GM12878 (cell line): Measurements from ENCODE around the gene LRRC3C. TPM values are rescaled to one million over a fixed set of nuclear protein-coding genes. Genes with fewer than 3 reads are reported as not detected.

ENCODE experiments used
- ATAC-seq: fragments of 200-7000 bp; cut with Tn5 transposase; 3 replicates; pipeline ENCODE4 v1.9.1; 2020; ENCODE audit warnings: mild to moderate bottlenecking, moderate library complexity
- BruUV-seq: library from RNA; stranded (reverse); fragments of 400-500 nt; replicated peaks from 2 replicates; lab custom pipeline; 2021; lab: Mats Ljungman, UMichigan
- CTCF ChIA-PET: fragments of 300-600 bp; sonication (Branson Sonifier 250); formaldehyde crosslinking; extraction: SDS; loops from one replicate; lab custom pipeline; 2021; ENCODE audit warnings: inconsistent platforms; lab: Yijun Ruan, JAX
- POLR2A ChIA-PET: fragments of 350-600 bp; formaldehyde crosslinking; extraction: SDS; loops from one replicate; lab custom pipeline; 2021; ENCODE audit warnings: inconsistent platforms; lab: Charles Lee
- RAD21 ChIA-PET: fragments of 300-600 bp; sonication (Branson Sonifier 250); formaldehyde crosslinking; loops from one replicate; lab custom pipeline; 2023; ENCODE audit warnings: antibody characterized with exemption; ENCODE audit not compliant: unreplicated experiment; lab: Charles Lee
- SMC1A ChIA-PET: fragments of 300-600 bp; sonication (Branson Sonifier 250); formaldehyde crosslinking; loops from one replicate; lab custom pipeline; 2023; ENCODE audit not compliant: unreplicated experiment, uncharacterized antibody; lab: Charles Lee
- DNase-seq: peaks from one replicate; pipeline ENCODE4 v3.0.0-alpha.2; 2011; ENCODE audit warnings: low read depth, low spot score
- FAIRE-seq: peaks from 3 replicates; lab custom pipeline; 2011; peaks lifted over from hg19 to GRCh38; lab: Jason Lieb, UNC
- H2AFZ ChIP-seq: 2 replicates; pipeline ENCODE4 v1.6.0; 2011; ENCODE audit warnings: low read depth, low read length, control low read depth; ENCODE audit not compliant: control insufficient read depth
- H3K27ac ChIP-seq: 2 replicates; pipeline ENCODE4 v1.5.1; 2011; ENCODE audit warnings: control low read depth; ENCODE audit not compliant: control insufficient read depth, insufficient read depth
- H3K27me3 ChIP-seq, 2 experiments: replicated peaks in 1 of 2; 2 replicates each; pipeline versions ENCODE4 v1.6.0 to v1.6.1; 2011; ENCODE audit warnings: low read length in 1 of 2; ENCODE audit not compliant: control insufficient read depth in 2 of 2, insufficient read depth in 2 of 2
- H3K36me3 ChIP-seq, 2 experiments: 2 replicates each; pipeline ENCODE4 v1.5.1; 2011; ENCODE audit warnings: low read length in 1 of 2; ENCODE audit not compliant: control insufficient read depth in 2 of 2, insufficient read depth in 2 of 2
- H3K4me1 ChIP-seq: 2 replicates; pipeline ENCODE4 v1.6.1; 2011; ENCODE audit warnings: mild to moderate bottlenecking, low read length, moderate library complexity, mixed read lengths; ENCODE audit not compliant: control insufficient read depth, insufficient read depth
- H3K4me2 ChIP-seq: 2 replicates; pipeline ENCODE4 v1.6.0; 2011; ENCODE audit warnings: control low read depth; ENCODE audit not compliant: control insufficient read depth, insufficient read depth
- H3K4me3 ChIP-seq: fragments of 200-600 bp; sonication (generic); 2 replicates; pipeline ENCODE4 v1.5.1; 2016
- H3K79me2 ChIP-seq: 2 replicates; pipeline ENCODE4 v1.6.0; 2011; ENCODE audit warnings: low read length; ENCODE audit not compliant: control insufficient read depth, insufficient read depth
- H3K9ac ChIP-seq: 2 replicates; pipeline ENCODE4 v1.8.0; 2011; ENCODE audit warnings: low read length, control low read depth, mixed read lengths; ENCODE audit not compliant: control insufficient read depth, insufficient read depth
- H3K9me3 ChIP-seq: replicated peaks from 3 replicates; pipeline ENCODE4 v1.5.1; 2011; ENCODE audit warnings: mild to moderate bottlenecking, low read length; ENCODE audit not compliant: control insufficient read depth, insufficient read depth
- H4K20me1 ChIP-seq: 2 replicates; pipeline ENCODE4 v1.6.0; 2011; ENCODE audit not compliant: control insufficient read depth, insufficient read depth
- ATF2 ChIP-seq: IDR thresholded peaks from 2 replicates; pipeline ENCODE4 v1.6.1; 2012; ENCODE audit warnings: low read length, inconsistent platforms
- E2F4 ChIP-seq: IDR thresholded peaks from 2 replicates; pipeline ENCODE4 v1.6.1; 2012; ENCODE audit warnings: low read depth, low read length, improper control_type of control experiment
- EP300 ChIP-seq, 2 experiments: fragments of 150-350 bp in 1 of 2; IDR thresholded peaks; 2 replicates each; pipeline ENCODE4 v1.6.1; 2011 to 2012; ENCODE audit warnings: low read depth in 2 of 2, low read length in 2 of 2, borderline replicate concordance in 1 of 2, improper control_type of control experiment in 1 of 2, inconsistent platforms in 1 of 2; ENCODE audit not compliant: control insufficient read depth in 1 of 2
- PAX5 ChIP-seq: IDR thresholded peaks from 2 replicates; pipeline ENCODE4 v1.6.1; 2011; ENCODE audit warnings: low read depth, low read length, borderline replicate concordance
- RELA ChIP-seq: fragments of 450-650 bp; IDR thresholded peaks from 2 replicates; pipeline ENCODE4 v1.8.0; 2014; ENCODE audit warnings: borderline replicate concordance; ENCODE audit not compliant: partially characterized antibody
- WGBS: methylation state at CpG from one replicate; pipeline ENCODE4 v1.1.6; 2016; ENCODE audit warnings: low lambda C conversion rate; ENCODE audit not compliant: insufficient replicate concordance, insufficient coverage; ENCODE audit errors: missing lambda C conversion rate; 5-methylcytosine and 5-hydroxymethylcytosine counted together
- in situ Hi-C: fragments of 300-500 bp; cut with MboI; formaldehyde crosslinking; loops from 9 replicates; pipeline ENCODE4 v1.14.3; 2018; ENCODE audit warnings: mixed read lengths
- intact Hi-C: fragments of 100-400 bp; cut with micrococcal nuclease; formaldehyde crosslinking; loops from one replicate; pipeline ENCODE4 v1.14.2; 2022; ENCODE audit not compliant: unreplicated experiment
- polyA plus RNA-seq, 11 experiments: library from polyadenylated mRNA; depleted of rRNA in 4 of 11; unstranded in 6 of 11; stranded (reverse) in 5 of 11; fragments of >200 nt; fragmentation: Nextera tagmentation in 4 of 11; fragmentation: Illumina TruSeq in 1 of 11; extraction: Ambion mirVana in 4 of 11; extraction: Trizol in 1 of 11; gene quantifications; 1 replicate in 1 of 11; 2 replicates in 10 of 11; pipeline versions ENCODE4 v1.2.1 to v1.2.3, GENCODE V29; 2011 to 2016; ENCODE audit warnings: inconsistent platforms in 2 of 11, missing spikeins in 2 of 11, low read depth in 1 of 11
- total RNA-seq, 4 experiments: library from RNA; depleted of rRNA in 3 of 4; stranded (reverse); fragments of >200 nt in 3 of 4; fragmentation: Illumina TruSeq in 1 of 4; extraction: Trizol in 1 of 4; gene quantifications; 2 replicates each; pipeline versions ENCODE4 v1.2.1 to v1.2.3, GENCODE V29; 2013 to 2021

The LRRC3C gene
- total and polyA plus RNA-seq, 10 of the 15 experiments (the other 5 are each of a cell fraction or from before 2014, with no cell fraction given): not detected

GRCh38 chr17:39974433-39974832 lies 46.9 kb downstream of the LRRC3C start:
- Histone ChIP-seq H3K36me3 (no peaks in the 10 kb centered on the region), H3K27ac (no peak overlapping the region), H3K4me1 (peaks cover 1% of the 10 kb centered on the region; the same call in 1 of the 2 replicates), H3K9me3 (no peaks in the 10 kb centered on the region), H3K9ac (no peak overlapping the region), H2AFZ (no peak overlapping the region), H4K20me1 (no peaks in the 10 kb centered on the region), H3K27me3 (peaks cover 0 to 4% of the 10 kb centered on the region in 2 experiments; a peak in 2 of 4 replicates), H3K4me2 (no peak overlapping the region), H3K79me2 (no peaks in the 10 kb centered on the region), H3K4me3 (no peak overlapping the region)
- ChIA-PET CTCF (interaction anchor here (0.6 to 1.1 kb wide), 4 partner anchors 11 to 53 kb away, joined by 3 to 4 read pairs (median 4); no protein-coding TSS in a partner anchor), RAD21 (interaction anchor here (0.9 to 1.8 kb wide), 2 partner anchors 15 to 99 kb away, joined by 3 to 4 read pairs; no protein-coding TSS in a partner anchor), POLR2A (interaction anchor here (0.6 to 0.7 kb wide), 3 partner anchors 12 to 221 kb away, joined by 4 to 11 read pairs (median 5); partner anchors contain the start of gene GSDMA), SMC1A (interaction anchor here (2.6 kb wide), 1 partner anchor 101 kb away, joined by 19 read pairs; no protein-coding TSS in a partner anchor)
- BruUV-seq: no TSS peak
- in situ Hi-C loops: no loop called here
- no peak for ATAC-seq
- WGBS: 24% methylated on average over 5 of the region's 5 CpGs
- no peak for DNase-seq
- no peak for TF ChIP-seq EP300 (IDR thresholded peaks at IDR 0.05; ENCODE audit: borderline replicate concordance in 1 of 2, control insufficient read depth in 1 of 2, low read depth in 2 of 2, low read length in 2 of 2)
- no peak for TF ChIP-seq E2F4
- TF ChIP-seq RELA: no peak
- TF ChIP-seq PAX5: no peak
- TF ChIP-seq ATF2: no peak
- FAIRE-seq: no peak
- intact Hi-C loops: no loop called here
